Keratinocyte (primary cell): ENCODE results near the gene RGS3. TPM values are rescaled to one million over a fixed set of nuclear protein-coding genes. Genes with fewer than 3 reads are reported as not detected.

Source experiments
- DNase-seq: peaks from one replicate; pipeline ENCODE4 v3.0.0-alpha.2; 2011; ENCODE audit warnings: low read depth, missing footprints, low spot score
- FAIRE-seq: peaks from 2 replicates; lab custom pipeline; 2011; peaks lifted over from hg19 to GRCh38; lab: Jason Lieb, UNC
- H2AFZ ChIP-seq: 2 replicates; pipeline ENCODE4 v1.6.0; 2012; ENCODE audit warnings: low read length, control low read depth, inconsistent platforms; ENCODE audit not compliant: control insufficient read depth
- H3K27ac ChIP-seq: 2 replicates; pipeline ENCODE4 v1.5.1; 2011; ENCODE audit warnings: low read length; ENCODE audit not compliant: control insufficient read depth, insufficient read depth
- H3K27me3 ChIP-seq: 3 replicates; pipeline ENCODE4 v1.6.0; 2011; ENCODE audit warnings: low read length; ENCODE audit not compliant: control insufficient read depth, insufficient read depth; ENCODE audit errors: extremely low read depth
- H3K36me3 ChIP-seq, 2 experiments: 2 replicates in 1 of 2; 3 replicates in 1 of 2; pipeline ENCODE4 v1.5.1; 2011; ENCODE audit warnings: low read length in 2 of 2, mild to moderate bottlenecking in 1 of 2; ENCODE audit not compliant: control insufficient read depth in 2 of 2, insufficient read depth in 2 of 2; ENCODE audit errors: extremely low read depth in 1 of 2
- H3K4me1 ChIP-seq: 3 replicates; pipeline ENCODE4 v1.5.1; 2011; ENCODE audit warnings: low read length; ENCODE audit not compliant: control insufficient read depth, insufficient read depth; ENCODE audit errors: extremely low read depth
- H3K4me2 ChIP-seq: 3 replicates; pipeline ENCODE4 v1.6.0; 2011; ENCODE audit warnings: low read depth, low read length; ENCODE audit not compliant: control insufficient read depth, insufficient read depth; ENCODE audit errors: extremely low read depth
- H3K4me3 ChIP-seq, 3 experiments: fragments of 200-600 bp in 1 of 3; sonication (generic) in 1 of 3; 2 replicates in 2 of 3; 3 replicates in 1 of 3; pipeline ENCODE4 v1.5.1; 2011 to 2016; ENCODE audit warnings: low read length in 3 of 3, mild to moderate bottlenecking in 3 of 3, control low read depth in 2 of 3, inconsistent platforms in 1 of 3, low read depth in 1 of 3, mixed read lengths in 1 of 3, mixed run types in 1 of 3, moderate library complexity in 1 of 3; ENCODE audit not compliant: control insufficient read depth in 2 of 3, insufficient read depth in 2 of 3; ENCODE audit errors: extremely low read depth in 1 of 3
- H3K79me2 ChIP-seq: 2 replicates; pipeline ENCODE4 v1.6.0; 2012; ENCODE audit warnings: low read length; ENCODE audit not compliant: control insufficient read depth, insufficient read depth
- H3K9ac ChIP-seq: 3 replicates; pipeline ENCODE4 v1.6.0; 2011; ENCODE audit warnings: low read length; ENCODE audit not compliant: control insufficient read depth, insufficient read depth; ENCODE audit errors: extremely low read depth
- H3K9me1 ChIP-seq: 3 replicates; pipeline ENCODE4 v1.6.0; 2011; ENCODE audit warnings: low read length; ENCODE audit not compliant: control insufficient read depth, insufficient read depth; ENCODE audit errors: extremely low read depth
- H3K9me3 ChIP-seq: 2 replicates; pipeline ENCODE4 v1.5.1; 2012; ENCODE audit warnings: low read depth, low read length; ENCODE audit not compliant: control insufficient read depth
- H4K20me1 ChIP-seq: 3 replicates; pipeline ENCODE4 v1.6.0; 2011; ENCODE audit warnings: low read length; ENCODE audit not compliant: control insufficient read depth, insufficient read depth; ENCODE audit errors: extremely low read depth
- EZH2 ChIP-seq: IDR thresholded peaks from one replicate; pipeline ENCODE4 v1.6.1; 2012; ENCODE audit warnings: inconsistent platforms, mild to moderate bottlenecking, low read length, moderate library complexity
- dilution Hi-C: fragments of 300-500 bp; cut with MboI; formaldehyde crosslinking; loops from one replicate; pipeline ENCODE4 v1.7.0; 2020; ENCODE audit warnings: low sequenced_read_pairs; ENCODE audit not compliant: extremely low pct_ligation_motif_present
- polyA plus RNA-seq, 5 experiments: library from polyadenylated mRNA; depleted of rRNA in 3 of 5; stranded (reverse) in 3 of 5; stranded (forward) in 1 of 5; unstranded in 1 of 5; fragments of >200 nt; gene quantifications; 1 replicate in 1 of 5; 2 replicates in 3 of 5; 3 replicates in 1 of 5; pipeline versions ENCODE4 v1.2.1 to v1.2.3, GENCODE V29; 2011 to 2012; ENCODE audit warnings: missing spikeins in 2 of 5, low read depth in 1 of 5, low replicate concordance in 1 of 5
- TF ChIP-seq, protein P1 (sequence below), 3 experiments: IDR thresholded peaks in 1 of 3; conservative IDR thresholded peaks in 1 of 3; optimal IDR thresholded peaks in 1 of 3; 2 replicates in 2 of 3; 3 replicates in 1 of 3; pipeline versions ENCODE3 to v1.5.1; 2011; ENCODE audit warnings: low read length in 3 of 3, mild to moderate bottlenecking in 3 of 3, moderate library complexity in 2 of 3, control low read depth in 1 of 3, inconsistent platforms in 1 of 3; ENCODE audit not compliant: insufficient read depth in 2 of 3; ENCODE audit errors: extremely low read depth in 1 of 3

Gene RGS3
- polyA plus RNA-seq, 1 donor (not counting 4 experiments of a cell fraction or from before 2014, with no cell fraction given): 19.6 TPM

DNA sequence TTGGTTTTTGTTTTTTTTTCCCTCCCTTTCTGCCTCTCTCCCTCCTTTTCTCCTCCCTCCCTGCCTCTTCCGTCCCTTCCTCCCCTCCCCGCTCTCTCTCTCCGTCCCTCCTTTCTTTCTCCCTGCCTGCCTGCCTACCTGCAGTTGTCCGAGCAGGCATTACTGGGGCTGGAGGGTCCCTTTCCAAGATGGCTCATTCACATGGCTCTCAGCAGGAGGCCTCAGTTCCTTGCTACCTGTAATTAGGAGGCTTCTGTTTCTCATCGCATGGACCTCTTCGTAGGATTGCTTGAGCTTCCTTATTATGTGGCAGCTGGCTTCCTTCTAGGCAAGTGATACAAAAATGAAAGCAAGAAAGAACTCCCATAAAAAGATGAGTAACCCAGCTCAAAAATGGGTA lies 8.0 kb downstream of the RGS3 start:
- TF ChIP-seq EZH2: no peak
- TF ChIP-seq, protein P1, sequence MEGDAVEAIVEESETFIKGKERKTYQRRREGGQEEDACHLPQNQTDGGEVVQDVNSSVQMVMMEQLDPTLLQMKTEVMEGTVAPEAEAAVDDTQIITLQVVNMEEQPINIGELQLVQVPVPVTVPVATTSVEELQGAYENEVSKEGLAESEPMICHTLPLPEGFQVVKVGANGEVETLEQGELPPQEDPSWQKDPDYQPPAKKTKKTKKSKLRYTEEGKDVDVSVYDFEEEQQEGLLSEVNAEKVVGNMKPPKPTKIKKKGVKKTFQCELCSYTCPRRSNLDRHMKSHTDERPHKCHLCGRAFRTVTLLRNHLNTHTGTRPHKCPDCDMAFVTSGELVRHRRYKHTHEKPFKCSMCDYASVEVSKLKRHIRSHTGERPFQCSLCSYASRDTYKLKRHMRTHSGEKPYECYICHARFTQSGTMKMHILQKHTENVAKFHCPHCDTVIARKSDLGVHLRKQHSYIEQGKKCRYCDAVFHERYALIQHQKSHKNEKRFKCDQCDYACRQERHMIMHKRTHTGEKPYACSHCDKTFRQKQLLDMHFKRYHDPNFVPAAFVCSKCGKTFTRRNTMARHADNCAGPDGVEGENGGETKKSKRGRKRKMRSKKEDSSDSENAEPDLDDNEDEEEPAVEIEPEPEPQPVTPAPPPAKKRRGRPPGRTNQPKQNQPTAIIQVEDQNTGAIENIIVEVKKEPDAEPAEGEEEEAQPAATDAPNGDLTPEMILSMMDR (optimal IDR thresholded peaks at IDR 0.05 in 1 of 3, IDR thresholded peaks at IDR 0.05 in 1 of 3, conservative IDR thresholded peaks at IDR 0.05 in 1 of 3; ENCODE audit: extremely low read depth in 1 of 3, insufficient read depth in 2 of 3, low read length in 3 of 3): no peak
- no peaks in the 10 kb centered on the region for H3K36me3 ChIP-seq
- no peak overlapping the region for H3K4me3 ChIP-seq
- H3K9me1 ChIP-seq: no peaks in the 10 kb centered on the region
- no peak overlapping the region for H3K4me2 ChIP-seq
- FAIRE-seq (no peak), DNase-seq (no peak)
- H3K4me1 ChIP-seq: no peaks in the 10 kb centered on the region
- H4K20me1 ChIP-seq: no peaks in the 10 kb centered on the region
- H3K27ac ChIP-seq: no peak overlapping the region
- H3K9ac ChIP-seq: no peak overlapping the region
- no peak overlapping the region for H2AFZ ChIP-seq
- H3K79me2 ChIP-seq: no peaks in the 10 kb centered on the region
- H3K27me3 ChIP-seq: peaks cover 5% of the 10 kb centered on the region
- H3K9me3 ChIP-seq: no peaks in the 10 kb centered on the region
- dilution Hi-C loops: no loop called here

DNA sequence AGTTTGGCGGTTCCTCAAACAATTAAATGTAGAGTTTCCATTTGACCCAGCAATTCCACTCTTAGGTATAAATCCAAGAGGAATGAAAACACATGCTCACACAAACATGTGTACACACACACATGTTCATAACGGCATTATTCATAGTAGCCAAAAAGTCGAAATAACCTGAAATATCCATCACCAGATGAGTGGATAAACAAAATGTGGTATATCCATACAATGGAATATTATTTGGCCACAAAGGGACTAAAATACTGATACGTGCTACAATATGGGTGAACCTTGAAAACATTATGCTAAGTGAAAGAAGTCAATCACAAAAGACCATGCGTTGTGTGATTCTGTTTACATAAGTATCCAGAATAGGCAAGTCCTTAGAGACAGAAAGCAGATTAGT lies 8.7 kb downstream of the RGS3 start:
- no peaks in the 10 kb centered on the region for H3K4me1 ChIP-seq
- H4K20me1 ChIP-seq: no peaks in the 10 kb centered on the region
- no peak overlapping the region for H3K27ac ChIP-seq
- H3K79me2 ChIP-seq: no peaks in the 10 kb centered on the region
- peaks cover 11% of the 10 kb centered on the region for H3K27me3 ChIP-seq
- dilution Hi-C loops: no loop called here
- FAIRE-seq (no peak), DNase-seq (no peak)
- no peak overlapping the region for H3K4me3 ChIP-seq
- no peaks in the 10 kb centered on the region for H3K36me3 ChIP-seq
- no peak overlapping the region for H3K4me2 ChIP-seq
- TF ChIP-seq EZH2: no peak
- TF ChIP-seq, protein P1 (optimal IDR thresholded peaks at IDR 0.05 in 1 of 3, IDR thresholded peaks at IDR 0.05 in 1 of 3, conservative IDR thresholded peaks at IDR 0.05 in 1 of 3; ENCODE audit: extremely low read depth in 1 of 3, insufficient read depth in 2 of 3, low read length in 3 of 3): no peak
- no peaks in the 10 kb centered on the region for H3K9me1 ChIP-seq
- no peaks in the 10 kb centered on the region for H3K9me3 ChIP-seq
- no peak overlapping the region for H2AFZ ChIP-seq
- no peak overlapping the region for H3K9ac ChIP-seq
